Keratinocyte (primary cell): ENCODE measurements around the gene LDLRAD4. TPM values are rescaled to one million over a fixed set of nuclear protein-coding genes. Genes with fewer than 3 reads are reported as not detected.

Source experiments
- DNase-seq: peaks from one replicate; pipeline ENCODE4 v3.0.0-alpha.2; 2011; ENCODE audit warnings: low read depth, missing footprints, low spot score
- FAIRE-seq: peaks from 2 replicates; lab custom pipeline; 2011; peaks lifted over from hg19 to GRCh38; lab: Jason Lieb, UNC
- H2AFZ ChIP-seq: 2 replicates; pipeline ENCODE4 v1.6.0; 2012; ENCODE audit warnings: low read length, control low read depth, inconsistent platforms; ENCODE audit not compliant: control insufficient read depth
- H3K27ac ChIP-seq: 2 replicates; pipeline ENCODE4 v1.5.1; 2011; ENCODE audit warnings: low read length; ENCODE audit not compliant: control insufficient read depth, insufficient read depth
- H3K27me3 ChIP-seq: 3 replicates; pipeline ENCODE4 v1.6.0; 2011; ENCODE audit warnings: low read length; ENCODE audit not compliant: control insufficient read depth, insufficient read depth; ENCODE audit errors: extremely low read depth
- H3K36me3 ChIP-seq, 2 experiments: 2 replicates in 1 of 2; 3 replicates in 1 of 2; pipeline ENCODE4 v1.5.1; 2011; ENCODE audit warnings: low read length in 2 of 2, mild to moderate bottlenecking in 1 of 2; ENCODE audit not compliant: control insufficient read depth in 2 of 2, insufficient read depth in 2 of 2; ENCODE audit errors: extremely low read depth in 1 of 2
- H3K4me1 ChIP-seq: 3 replicates; pipeline ENCODE4 v1.5.1; 2011; ENCODE audit warnings: low read length; ENCODE audit not compliant: control insufficient read depth, insufficient read depth; ENCODE audit errors: extremely low read depth
- H3K4me2 ChIP-seq: 3 replicates; pipeline ENCODE4 v1.6.0; 2011; ENCODE audit warnings: low read depth, low read length; ENCODE audit not compliant: control insufficient read depth, insufficient read depth; ENCODE audit errors: extremely low read depth
- H3K4me3 ChIP-seq, 3 experiments: fragments of 200-600 bp in 1 of 3; sonication (generic) in 1 of 3; 2 replicates in 2 of 3; 3 replicates in 1 of 3; pipeline ENCODE4 v1.5.1; 2011 to 2016; ENCODE audit warnings: low read length in 3 of 3, mild to moderate bottlenecking in 3 of 3, control low read depth in 2 of 3, inconsistent platforms in 1 of 3, low read depth in 1 of 3, mixed read lengths in 1 of 3, mixed run types in 1 of 3, moderate library complexity in 1 of 3; ENCODE audit not compliant: control insufficient read depth in 2 of 3, insufficient read depth in 2 of 3; ENCODE audit errors: extremely low read depth in 1 of 3
- H3K79me2 ChIP-seq: 2 replicates; pipeline ENCODE4 v1.6.0; 2012; ENCODE audit warnings: low read length; ENCODE audit not compliant: control insufficient read depth, insufficient read depth
- H3K9ac ChIP-seq: 3 replicates; pipeline ENCODE4 v1.6.0; 2011; ENCODE audit warnings: low read length; ENCODE audit not compliant: control insufficient read depth, insufficient read depth; ENCODE audit errors: extremely low read depth
- H3K9me1 ChIP-seq: 3 replicates; pipeline ENCODE4 v1.6.0; 2011; ENCODE audit warnings: low read length; ENCODE audit not compliant: control insufficient read depth, insufficient read depth; ENCODE audit errors: extremely low read depth
- H3K9me3 ChIP-seq: 2 replicates; pipeline ENCODE4 v1.5.1; 2012; ENCODE audit warnings: low read depth, low read length; ENCODE audit not compliant: control insufficient read depth
- H4K20me1 ChIP-seq: 3 replicates; pipeline ENCODE4 v1.6.0; 2011; ENCODE audit warnings: low read length; ENCODE audit not compliant: control insufficient read depth, insufficient read depth; ENCODE audit errors: extremely low read depth
- CTCF ChIP-seq, 3 experiments: IDR thresholded peaks in 1 of 3; conservative IDR thresholded peaks in 1 of 3; optimal IDR thresholded peaks in 1 of 3; 2 replicates in 2 of 3; 3 replicates in 1 of 3; pipeline versions ENCODE3 to v1.5.1; 2011; ENCODE audit warnings: low read length in 3 of 3, mild to moderate bottlenecking in 3 of 3, moderate library complexity in 2 of 3, control low read depth in 1 of 3, inconsistent platforms in 1 of 3; ENCODE audit not compliant: insufficient read depth in 2 of 3; ENCODE audit errors: extremely low read depth in 1 of 3
- EZH2 ChIP-seq: IDR thresholded peaks from one replicate; pipeline ENCODE4 v1.6.1; 2012; ENCODE audit warnings: inconsistent platforms, mild to moderate bottlenecking, low read length, moderate library complexity
- dilution Hi-C: fragments of 300-500 bp; cut with MboI; formaldehyde crosslinking; loops from one replicate; pipeline ENCODE4 v1.7.0; 2020; ENCODE audit warnings: low sequenced_read_pairs; ENCODE audit not compliant: extremely low pct_ligation_motif_present
- polyA plus RNA-seq, 5 experiments: library from polyadenylated mRNA; depleted of rRNA in 3 of 5; stranded (reverse) in 3 of 5; stranded (forward) in 1 of 5; unstranded in 1 of 5; fragments of >200 nt; gene quantifications; 1 replicate in 1 of 5; 2 replicates in 3 of 5; 3 replicates in 1 of 5; pipeline versions ENCODE4 v1.2.1 to v1.2.3, GENCODE V29; 2011 to 2012; ENCODE audit warnings: missing spikeins in 2 of 5, low read depth in 1 of 5, low replicate concordance in 1 of 5

Gene LDLRAD4
- polyA plus RNA-seq, 1 donor (not counting 4 experiments of a cell fraction or from before 2014, with no cell fraction given), result not detected

- no peaks in the 10 kb centered on the region for H3K79me2 ChIP-seq
- no peaks in the 10 kb centered on the region for H3K9me3 ChIP-seq
- FAIRE-seq, result no peak
- H4K20me1 ChIP-seq, result no peaks in the 10 kb centered on the region
- H3K9me1 ChIP-seq, result no peaks in the 10 kb centered on the region
- TF ChIP-seq EZH2 (no peak), CTCF (optimal IDR thresholded peaks at IDR 0.05 in 1 of 3, IDR thresholded peaks at IDR 0.05 in 1 of 3, conservative IDR thresholded peaks at IDR 0.05 in 1 of 3; ENCODE audit: extremely low read depth in 1 of 3, insufficient read depth in 2 of 3, low read length in 3 of 3) (no peak)
- H3K36me3 ChIP-seq, result no peaks in the 10 kb centered on the region
- H3K9ac ChIP-seq, result no peak overlapping the region
- no peak for DNase-seq
- H3K4me1 ChIP-seq, result no peaks in the 10 kb centered on the region
- H3K4me2 ChIP-seq, result no peak overlapping the region
- dilution Hi-C loops, result no loop called here
- H3K27ac ChIP-seq, result no peak overlapping the region
- H3K27me3 ChIP-seq, result no peaks in the 10 kb centered on the region
- no peak overlapping the region for H2AFZ ChIP-seq
- H3K4me3 ChIP-seq, result no peak overlapping the region
Measured at GRCh38 chr18:13577091-13577697, 358.6 kb downstream of the LDLRAD4 start.

- no peaks in the 10 kb centered on the region for H4K20me1 ChIP-seq
- DNase-seq (no peak), FAIRE-seq (no peak)
- no peak for TF ChIP-seq CTCF (optimal IDR thresholded peaks at IDR 0.05 in 1 of 3, IDR thresholded peaks at IDR 0.05 in 1 of 3, conservative IDR thresholded peaks at IDR 0.05 in 1 of 3; ENCODE audit: extremely low read depth in 1 of 3, insufficient read depth in 2 of 3, low read length in 3 of 3)
- H3K9me3 ChIP-seq, result no peaks in the 10 kb centered on the region
- H3K4me2 ChIP-seq, result no peak overlapping the region
- H3K9ac ChIP-seq, result no peak overlapping the region
- dilution Hi-C loops, result no loop called here
- H3K4me3 ChIP-seq, result no peak overlapping the region
- no peak overlapping the region for H2AFZ ChIP-seq
- no peaks in the 10 kb centered on the region for H3K27me3 ChIP-seq
- H3K4me1 ChIP-seq, result no peaks in the 10 kb centered on the region
- H3K36me3 ChIP-seq, result no peaks in the 10 kb centered on the region
- H3K9me1 ChIP-seq, result no peaks in the 10 kb centered on the region
- no peak overlapping the region for H3K27ac ChIP-seq
- no peaks in the 10 kb centered on the region for H3K79me2 ChIP-seq
Measured at GRCh38 chr18:13577781-13578180, 359.2 kb downstream of the LDLRAD4 start.
